Measurements from ENCODE around the gene HNRNPK.

HNRNPK gene

DNA sequence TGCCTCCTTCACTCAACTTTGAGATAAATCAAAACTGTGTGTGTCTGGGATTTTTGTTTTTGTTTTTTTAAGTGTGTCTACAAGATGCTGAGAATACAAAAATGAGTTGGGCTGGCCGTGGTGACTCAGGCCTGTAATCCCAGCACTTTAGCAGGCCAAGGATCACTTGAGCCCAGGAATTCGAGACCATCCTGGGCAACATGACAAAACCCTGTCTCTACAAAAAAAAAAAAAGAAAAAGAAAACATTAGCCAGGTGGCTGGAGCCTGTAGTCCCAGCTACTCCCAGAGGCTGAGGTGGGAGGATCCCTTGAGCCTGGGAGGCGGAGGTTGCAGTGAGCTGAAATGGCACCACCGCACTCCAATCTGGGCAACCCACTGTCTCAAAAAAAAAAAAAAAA lies 21.0 kb downstream of the HNRNPK start:
- TF ChIP-seq NFIC (IDR thresholded peaks at IDR 0.05), result peak; percentile 60; the same call in 1 of the 2 replicates
- TF ChIP-seq CEBPB (IDR thresholded peaks at IDR 0.05), result no peak
- TF ChIP-seq, protein P1, sequence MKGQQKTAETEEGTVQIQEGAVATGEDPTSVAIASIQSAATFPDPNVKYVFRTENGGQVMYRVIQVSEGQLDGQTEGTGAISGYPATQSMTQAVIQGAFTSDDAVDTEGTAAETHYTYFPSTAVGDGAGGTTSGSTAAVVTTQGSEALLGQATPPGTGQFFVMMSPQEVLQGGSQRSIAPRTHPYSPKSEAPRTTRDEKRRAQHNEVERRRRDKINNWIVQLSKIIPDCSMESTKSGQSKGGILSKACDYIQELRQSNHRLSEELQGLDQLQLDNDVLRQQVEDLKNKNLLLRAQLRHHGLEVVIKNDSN (IDR thresholded peaks at IDR 0.05), result no peak
- TF ChIP-seq EP300 (IDR thresholded peaks at IDR 0.05; ENCODE audit: borderline replicate concordance), result peak; percentile 21; the same call in 1 of the 2 replicates
- TF ChIP-seq TEAD4 (IDR thresholded peaks at IDR 0.05), result peak; percentile 88

GRCh38 chr9:83957248-83957513 lies 22.8 kb downstream of the HNRNPK start:
- TF ChIP-seq CEBPB (IDR thresholded peaks at IDR 0.05) (no peak), RAD21 (IDR thresholded peaks at IDR 0.05; ENCODE audit: low read depth) (no peak), TEAD4 (IDR thresholded peaks at IDR 0.05) (no peak), TCF12 (IDR thresholded peaks at IDR 0.05; ENCODE audit: low read depth) (no peak), CREB1 (IDR thresholded peaks at IDR 0.05; ENCODE audit: low read depth) (no peak), EGR1 (IDR thresholded peaks at IDR 0.05) (no peak), TAF1 (IDR thresholded peaks at IDR 0.05; ENCODE audit: low read depth) (no peak), YY1 (IDR thresholded peaks at IDR 0.05; ENCODE audit: low read depth) (no peak), EP300 (IDR thresholded peaks at IDR 0.05; ENCODE audit: borderline replicate concordance) (no peak), NFIC (IDR thresholded peaks at IDR 0.05) (no peak), FOXM1 (IDR thresholded peaks at IDR 0.05; ENCODE audit: borderline replicate concordance, low read depth) (no peak)
- TF ChIP-seq, protein P2, sequence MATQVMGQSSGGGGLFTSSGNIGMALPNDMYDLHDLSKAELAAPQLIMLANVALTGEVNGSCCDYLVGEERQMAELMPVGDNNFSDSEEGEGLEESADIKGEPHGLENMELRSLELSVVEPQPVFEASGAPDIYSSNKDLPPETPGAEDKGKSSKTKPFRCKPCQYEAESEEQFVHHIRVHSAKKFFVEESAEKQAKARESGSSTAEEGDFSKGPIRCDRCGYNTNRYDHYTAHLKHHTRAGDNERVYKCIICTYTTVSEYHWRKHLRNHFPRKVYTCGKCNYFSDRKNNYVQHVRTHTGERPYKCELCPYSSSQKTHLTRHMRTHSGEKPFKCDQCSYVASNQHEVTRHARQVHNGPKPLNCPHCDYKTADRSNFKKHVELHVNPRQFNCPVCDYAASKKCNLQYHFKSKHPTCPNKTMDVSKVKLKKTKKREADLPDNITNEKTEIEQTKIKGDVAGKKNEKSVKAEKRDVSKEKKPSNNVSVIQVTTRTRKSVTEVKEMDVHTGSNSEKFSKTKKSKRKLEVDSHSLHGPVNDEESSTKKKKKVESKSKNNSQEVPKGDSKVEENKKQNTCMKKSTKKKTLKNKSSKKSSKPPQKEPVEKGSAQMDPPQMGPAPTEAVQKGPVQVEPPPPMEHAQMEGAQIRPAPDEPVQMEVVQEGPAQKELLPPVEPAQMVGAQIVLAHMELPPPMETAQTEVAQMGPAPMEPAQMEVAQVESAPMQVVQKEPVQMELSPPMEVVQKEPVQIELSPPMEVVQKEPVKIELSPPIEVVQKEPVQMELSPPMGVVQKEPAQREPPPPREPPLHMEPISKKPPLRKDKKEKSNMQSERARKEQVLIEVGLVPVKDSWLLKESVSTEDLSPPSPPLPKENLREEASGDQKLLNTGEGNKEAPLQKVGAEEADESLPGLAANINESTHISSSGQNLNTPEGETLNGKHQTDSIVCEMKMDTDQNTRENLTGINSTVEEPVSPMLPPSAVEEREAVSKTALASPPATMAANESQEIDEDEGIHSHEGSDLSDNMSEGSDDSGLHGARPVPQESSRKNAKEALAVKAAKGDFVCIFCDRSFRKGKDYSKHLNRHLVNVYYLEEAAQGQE (IDR thresholded peaks at IDR 0.05; ENCODE audit: low read depth), result no peak
- TF ChIP-seq, protein P1 (IDR thresholded peaks at IDR 0.05), result no peak
- TF ChIP-seq, protein P3, sequence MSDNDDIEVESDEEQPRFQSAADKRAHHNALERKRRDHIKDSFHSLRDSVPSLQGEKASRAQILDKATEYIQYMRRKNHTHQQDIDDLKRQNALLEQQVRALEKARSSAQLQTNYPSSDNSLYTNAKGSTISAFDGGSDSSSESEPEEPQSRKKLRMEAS (IDR thresholded peaks at IDR 0.05), result no peak

- no peak for TF ChIP-seq EGR1 (IDR thresholded peaks at IDR 0.05)
- TF ChIP-seq YY1 (IDR thresholded peaks at IDR 0.05; ENCODE audit: low read depth), result peak; percentile 78
- TF ChIP-seq, protein P2 (IDR thresholded peaks at IDR 0.05; ENCODE audit: low read depth), result no peak
- peak; percentile 90; the same call in 1 of the 2 replicates for TF ChIP-seq ZBTB7A (IDR thresholded peaks at IDR 0.05; ENCODE audit: low read depth)
- no peak for TF ChIP-seq RAD21 (IDR thresholded peaks at IDR 0.05; ENCODE audit: low read depth)
- no peak for TF ChIP-seq FOXM1 (IDR thresholded peaks at IDR 0.05; ENCODE audit: borderline replicate concordance, low read depth)
- no peak for TF ChIP-seq TCF12 (IDR thresholded peaks at IDR 0.05; ENCODE audit: low read depth)
- TF ChIP-seq, protein P1 (IDR thresholded peaks at IDR 0.05), result no peak
- peak; percentile 88 for TF ChIP-seq TAF1 (IDR thresholded peaks at IDR 0.05; ENCODE audit: low read depth)
- TF ChIP-seq, protein P3 (IDR thresholded peaks at IDR 0.05), result peak; percentile 75
- no peak for TF ChIP-seq TEAD4 (IDR thresholded peaks at IDR 0.05)
- TF ChIP-seq NFIC (IDR thresholded peaks at IDR 0.05), result no peak
- TF ChIP-seq EP300 (IDR thresholded peaks at IDR 0.05; ENCODE audit: borderline replicate concordance), result no peak
- TF ChIP-seq CEBPB (IDR thresholded peaks at IDR 0.05), result peak; percentile 6; the same call in 1 of the 2 replicates
- TF ChIP-seq CREB1 (IDR thresholded peaks at IDR 0.05; ENCODE audit: low read depth), result no peak
Measured at GRCh38 chr9:83956436-83957247, 23.4 kb downstream of the HNRNPK start.

GRCh38 chr9:83956086-83956435 lies 24.0 kb downstream of the HNRNPK start:
- TF ChIP-seq, protein P3 (IDR thresholded peaks at IDR 0.05), result peak; percentile 32; the same call in 1 of the 2 replicates
- TF ChIP-seq, protein P2 (IDR thresholded peaks at IDR 0.05; ENCODE audit: low read depth), result no peak
- TF ChIP-seq YY1 (IDR thresholded peaks at IDR 0.05; ENCODE audit: low read depth), result 0 out of 2 replicates have a peak, but pooled peaks have one; percentile 6
